ENCODE results near the gene C17orf113.

C17orf113 gene

DNA sequence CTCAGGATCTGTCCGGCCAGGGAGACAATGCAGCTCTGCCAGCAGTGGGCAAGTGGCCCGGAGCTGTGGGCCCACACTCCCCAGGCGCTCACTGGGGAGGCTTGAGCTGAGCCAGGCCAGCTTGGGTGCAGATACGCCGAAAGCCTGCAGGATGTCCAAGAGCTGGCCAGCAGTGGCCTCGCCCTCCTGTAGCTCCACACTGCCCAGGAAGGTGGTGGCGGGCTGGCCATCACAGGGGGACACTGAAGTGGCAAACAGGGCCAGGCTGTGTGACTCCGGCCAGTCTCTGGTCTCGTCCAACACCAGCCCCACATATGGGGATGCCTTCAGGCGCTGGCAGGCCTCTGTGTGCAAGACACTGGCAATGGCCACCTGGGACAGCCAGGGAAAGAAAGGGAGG is 9.6 kb downstream of the C17orf113 start:
- TF ChIP-seq, protein P1, sequence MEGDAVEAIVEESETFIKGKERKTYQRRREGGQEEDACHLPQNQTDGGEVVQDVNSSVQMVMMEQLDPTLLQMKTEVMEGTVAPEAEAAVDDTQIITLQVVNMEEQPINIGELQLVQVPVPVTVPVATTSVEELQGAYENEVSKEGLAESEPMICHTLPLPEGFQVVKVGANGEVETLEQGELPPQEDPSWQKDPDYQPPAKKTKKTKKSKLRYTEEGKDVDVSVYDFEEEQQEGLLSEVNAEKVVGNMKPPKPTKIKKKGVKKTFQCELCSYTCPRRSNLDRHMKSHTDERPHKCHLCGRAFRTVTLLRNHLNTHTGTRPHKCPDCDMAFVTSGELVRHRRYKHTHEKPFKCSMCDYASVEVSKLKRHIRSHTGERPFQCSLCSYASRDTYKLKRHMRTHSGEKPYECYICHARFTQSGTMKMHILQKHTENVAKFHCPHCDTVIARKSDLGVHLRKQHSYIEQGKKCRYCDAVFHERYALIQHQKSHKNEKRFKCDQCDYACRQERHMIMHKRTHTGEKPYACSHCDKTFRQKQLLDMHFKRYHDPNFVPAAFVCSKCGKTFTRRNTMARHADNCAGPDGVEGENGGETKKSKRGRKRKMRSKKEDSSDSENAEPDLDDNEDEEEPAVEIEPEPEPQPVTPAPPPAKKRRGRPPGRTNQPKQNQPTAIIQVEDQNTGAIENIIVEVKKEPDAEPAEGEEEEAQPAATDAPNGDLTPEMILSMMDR (conservative IDR thresholded peaks at IDR 0.05; ENCODE audit: low read depth, low read length): no peak
- H3K4me3 ChIP-seq (ENCODE audit: low read length): no peak overlapping the region
- DNase-seq (ENCODE audit: low read depth): no peak

DNA sequence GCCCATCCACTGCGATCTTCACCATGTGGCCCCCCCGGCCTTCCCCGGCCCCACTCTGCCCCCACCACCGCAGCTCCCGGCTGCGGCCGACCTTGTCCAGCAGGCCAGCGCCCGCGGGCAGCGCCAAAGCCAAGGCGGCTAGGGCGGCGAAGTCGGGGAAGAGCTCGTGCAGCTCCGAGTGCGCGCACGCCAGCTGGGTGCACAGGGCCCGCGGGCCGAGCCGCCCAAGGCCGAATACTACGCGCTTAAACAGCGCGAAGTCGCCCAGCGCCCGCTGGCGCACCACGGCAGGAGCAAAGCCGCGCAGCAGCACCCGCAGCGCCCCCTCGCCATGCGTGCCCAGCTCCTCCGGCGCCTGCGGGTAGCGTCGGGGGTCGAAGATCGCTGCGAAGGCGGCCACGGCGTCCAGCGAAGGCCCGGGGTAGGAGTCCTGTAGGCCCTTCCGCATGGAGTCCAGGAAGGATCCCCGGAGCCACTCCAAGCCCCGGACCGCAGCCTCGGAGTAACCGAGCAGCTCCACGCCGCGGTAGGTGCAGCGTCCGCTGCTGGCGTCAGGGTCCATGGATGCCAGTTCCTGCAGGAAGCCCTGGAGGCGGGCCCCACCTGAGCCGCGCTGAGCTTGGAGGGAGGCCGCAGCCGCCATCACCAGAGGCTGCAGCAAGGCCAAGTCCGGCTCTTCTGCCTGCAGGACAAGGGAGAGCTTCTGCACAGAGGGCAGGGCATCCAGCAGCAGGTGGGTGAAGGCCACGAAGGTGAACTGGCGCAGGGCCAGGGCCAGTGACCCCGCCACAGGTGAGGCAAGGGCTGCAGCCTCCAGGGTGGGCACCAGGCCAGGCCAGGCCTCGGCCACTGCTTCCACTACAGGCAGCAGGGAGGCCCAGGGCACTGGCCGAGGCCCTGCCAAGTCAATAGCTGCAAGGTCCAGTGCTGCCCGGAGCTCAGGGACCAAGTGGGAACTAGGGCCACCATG is 10.3 kb downstream of the C17orf113 start:
- no peak overlapping the region for H3K4me3 ChIP-seq (ENCODE audit: low read length)
- TF ChIP-seq, protein P1 (conservative IDR thresholded peaks at IDR 0.05; ENCODE audit: low read depth, low read length): no peak
- DNase-seq (ENCODE audit: low read depth): no peak

DNA sequence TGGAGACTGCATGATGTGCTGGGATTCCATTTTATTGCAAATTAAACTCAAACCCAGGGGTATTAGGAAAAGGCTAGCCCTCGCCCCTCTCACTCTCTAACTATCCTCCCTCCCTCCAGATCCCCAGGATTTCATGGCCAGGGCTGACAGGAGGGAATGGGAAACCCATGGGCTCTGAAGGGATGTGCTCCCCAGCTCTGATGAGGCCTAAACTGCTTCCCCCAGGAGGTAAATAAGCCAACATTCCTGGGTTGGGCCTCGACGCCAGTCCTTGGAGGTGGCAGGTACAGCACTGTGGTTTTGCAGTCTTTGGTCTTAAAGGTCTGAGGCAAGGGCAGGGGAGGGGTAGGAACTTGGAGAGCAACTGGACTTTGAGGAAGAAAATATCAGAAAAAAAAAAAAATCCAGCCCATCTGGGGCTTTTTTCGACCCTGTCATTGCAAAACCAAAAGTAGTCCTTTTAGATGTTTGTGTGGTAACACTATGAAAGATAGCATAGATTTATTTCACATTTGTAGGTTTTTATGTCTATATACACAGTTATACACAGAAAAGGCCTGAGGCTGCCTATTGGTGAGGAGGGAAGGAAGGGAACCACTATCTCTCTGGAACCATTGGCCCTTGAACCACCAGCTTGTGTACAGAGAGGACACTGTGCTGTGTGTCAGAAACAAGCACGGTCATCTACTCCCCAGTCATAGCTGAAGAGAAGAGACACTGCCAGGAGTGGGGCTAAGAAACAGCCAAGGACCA is 12.0 kb downstream of the C17orf113 start:
- DNase-seq (ENCODE audit: low read depth): no peak
- no peak overlapping the region for H3K4me3 ChIP-seq (ENCODE audit: low read length)
- TF ChIP-seq, protein P1 (conservative IDR thresholded peaks at IDR 0.05; ENCODE audit: low read depth, low read length): no peak

DNA sequence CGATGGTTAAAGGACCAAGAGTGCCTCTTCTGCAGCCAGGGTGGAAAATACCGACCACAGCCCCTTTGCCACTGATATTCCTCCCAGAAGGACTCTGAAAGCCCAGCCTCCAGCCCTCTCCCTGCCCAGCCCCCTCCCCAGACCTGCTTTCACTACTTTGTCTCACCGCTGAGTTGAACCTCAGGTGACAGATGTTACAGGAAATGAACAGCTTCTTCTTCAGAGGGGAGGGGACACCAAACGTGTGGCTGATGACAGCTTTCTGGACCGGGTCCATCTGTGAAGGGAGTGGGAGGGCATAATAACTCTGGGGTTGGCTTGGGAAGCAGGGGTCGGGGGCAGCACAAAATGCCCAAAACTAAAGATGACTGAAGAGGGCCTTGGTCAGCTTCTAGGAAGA is 16.3 kb downstream of the C17orf113 start:
- H3K4me3 ChIP-seq (ENCODE audit: low read length): no peak overlapping the region
- TF ChIP-seq, protein P1 (conservative IDR thresholded peaks at IDR 0.05; ENCODE audit: low read depth, low read length): no peak
- DNase-seq (ENCODE audit: low read depth): no peak

DNA sequence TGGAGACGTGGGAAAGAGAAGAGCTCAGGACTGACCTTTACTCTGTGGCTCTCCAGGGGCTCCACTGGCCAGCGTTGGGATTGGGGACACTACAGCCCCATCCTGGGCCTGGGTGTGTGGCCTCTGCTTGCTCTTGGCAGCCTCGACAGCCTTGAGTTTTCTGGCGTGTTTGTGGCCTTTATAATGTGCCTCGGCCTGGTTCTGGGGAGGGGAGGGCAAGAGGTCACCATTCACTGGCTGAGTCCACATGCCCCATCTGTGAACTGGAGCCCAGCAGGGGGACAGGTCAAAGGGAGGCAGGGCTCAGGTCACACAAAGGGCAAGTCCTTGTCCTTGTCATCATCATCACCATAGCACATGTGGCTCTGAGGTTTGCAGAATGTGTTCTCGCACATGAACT is 18.8 kb downstream of the C17orf113 start:
- TF ChIP-seq, protein P1 (conservative IDR thresholded peaks at IDR 0.05; ENCODE audit: low read depth, low read length): no peak

DNA sequence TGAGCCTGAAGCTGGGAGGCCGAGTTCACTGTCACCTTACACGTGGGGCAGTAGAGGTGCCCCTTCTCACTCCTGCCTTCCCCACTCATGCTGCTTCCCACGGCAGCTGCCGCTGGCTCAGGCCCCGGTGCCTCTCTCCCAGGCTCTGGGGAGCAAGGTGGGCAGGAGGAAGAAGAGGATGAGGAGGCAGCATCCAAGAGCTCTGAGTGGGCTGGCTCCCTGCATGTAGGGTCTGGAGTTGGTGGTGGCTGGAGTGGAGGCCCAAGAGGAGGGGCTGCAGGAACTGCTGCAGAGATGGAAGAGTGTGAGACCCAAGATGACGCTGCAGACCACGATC is 21.6 kb downstream of the C17orf113 start:
- no peak for DNase-seq (ENCODE audit: low read depth)

More for the DNA sequence above, 18.8 kb downstream of the C17orf113 start:
- H3K4me3 ChIP-seq (ENCODE audit: low read length): no peak overlapping the region
- DNase-seq (ENCODE audit: low read depth): no peak

More for the DNA sequence above, 21.6 kb downstream of the C17orf113 start:
- H3K4me3 ChIP-seq (ENCODE audit: low read length): no peak overlapping the region
- TF ChIP-seq, protein P1 (conservative IDR thresholded peaks at IDR 0.05; ENCODE audit: low read depth, low read length): no peak

All from retinal pigment epithelial cell (primary cell).